ENCODE data around the gene HDAC3.

Gene HDAC3

DNA sequence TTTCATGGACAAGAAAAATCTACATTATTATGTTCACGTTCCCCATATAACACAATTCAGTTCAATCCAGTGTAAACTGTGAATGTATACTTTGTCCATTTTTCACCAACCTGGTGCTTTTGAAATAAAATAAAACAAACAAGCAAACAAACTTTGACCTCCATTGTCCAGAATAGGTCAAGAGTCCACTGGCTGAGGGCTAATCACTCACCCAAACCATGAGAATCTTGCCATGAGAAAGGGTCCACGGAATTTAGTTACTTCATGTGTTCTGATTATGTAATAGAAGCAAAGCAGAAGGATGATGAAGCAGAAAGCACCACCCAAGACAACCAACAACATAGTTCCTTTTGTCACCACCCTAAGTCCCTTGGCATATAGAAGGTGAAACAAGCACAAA, 46.5 kb downstream of the HDAC3 start:
- no peak for TF ChIP-seq TOX (CRISPR knock-in tag; IDR thresholded peaks at IDR 0.05; ENCODE audit: borderline replicate concordance)
- TF ChIP-seq, protein P1, sequence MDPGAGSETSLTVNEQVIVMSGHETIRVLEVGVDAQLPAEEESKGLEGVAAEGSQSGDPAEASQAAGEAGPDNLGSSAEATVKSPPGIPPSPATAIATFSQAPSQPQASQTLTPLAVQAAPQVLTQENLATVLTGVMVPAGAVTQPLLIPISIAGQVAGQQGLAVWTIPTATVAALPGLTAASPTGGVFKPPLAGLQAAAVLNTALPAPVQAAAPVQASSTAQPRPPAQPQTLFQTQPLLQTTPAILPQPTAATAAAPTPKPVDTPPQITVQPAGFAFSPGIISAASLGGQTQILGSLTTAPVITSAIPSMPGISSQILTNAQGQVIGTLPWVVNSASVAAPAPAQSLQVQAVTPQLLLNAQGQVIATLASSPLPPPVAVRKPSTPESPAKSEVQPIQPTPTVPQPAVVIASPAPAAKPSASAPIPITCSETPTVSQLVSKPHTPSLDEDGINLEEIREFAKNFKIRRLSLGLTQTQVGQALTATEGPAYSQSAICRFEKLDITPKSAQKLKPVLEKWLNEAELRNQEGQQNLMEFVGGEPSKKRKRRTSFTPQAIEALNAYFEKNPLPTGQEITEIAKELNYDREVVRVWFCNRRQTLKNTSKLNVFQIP (CRISPR knock-in tag; IDR thresholded peaks at IDR 0.05; ENCODE audit: borderline replicate concordance, low read depth) = no peak
- TF ChIP-seq PATZ1 (CRISPR knock-in tag; IDR thresholded peaks at IDR 0.05; ENCODE audit: borderline replicate concordance) = no peak
- TF ChIP-seq, protein P2, sequence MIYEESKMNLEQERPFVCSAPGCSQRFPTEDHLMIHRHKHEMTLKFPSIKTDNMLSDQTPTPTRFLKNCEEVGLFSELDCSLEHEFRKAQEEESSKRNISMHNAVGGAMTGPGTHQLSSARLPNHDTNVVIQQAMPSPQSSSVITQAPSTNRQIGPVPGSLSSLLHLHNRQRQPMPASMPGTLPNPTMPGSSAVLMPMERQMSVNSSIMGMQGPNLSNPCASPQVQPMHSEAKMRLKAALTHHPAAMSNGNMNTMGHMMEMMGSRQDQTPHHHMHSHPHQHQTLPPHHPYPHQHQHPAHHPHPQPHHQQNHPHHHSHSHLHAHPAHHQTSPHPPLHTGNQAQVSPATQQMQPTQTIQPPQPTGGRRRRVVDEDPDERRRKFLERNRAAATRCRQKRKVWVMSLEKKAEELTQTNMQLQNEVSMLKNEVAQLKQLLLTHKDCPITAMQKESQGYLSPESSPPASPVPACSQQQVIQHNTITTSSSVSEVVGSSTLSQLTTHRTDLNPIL (CRISPR knock-in tag; IDR thresholded peaks at IDR 0.05; ENCODE audit: low read depth) = no peak
- no peak for TF ChIP-seq TSHZ2 (CRISPR knock-in tag; IDR thresholded peaks at IDR 0.05)
- TF ChIP-seq ZFP3 (CRISPR knock-in tag; IDR thresholded peaks at IDR 0.05) = no peak
- TF ChIP-seq ZNF70 (CRISPR knock-in tag; IDR thresholded peaks at IDR 0.05) = no peak
- no peak for ATAC-seq

DNA sequence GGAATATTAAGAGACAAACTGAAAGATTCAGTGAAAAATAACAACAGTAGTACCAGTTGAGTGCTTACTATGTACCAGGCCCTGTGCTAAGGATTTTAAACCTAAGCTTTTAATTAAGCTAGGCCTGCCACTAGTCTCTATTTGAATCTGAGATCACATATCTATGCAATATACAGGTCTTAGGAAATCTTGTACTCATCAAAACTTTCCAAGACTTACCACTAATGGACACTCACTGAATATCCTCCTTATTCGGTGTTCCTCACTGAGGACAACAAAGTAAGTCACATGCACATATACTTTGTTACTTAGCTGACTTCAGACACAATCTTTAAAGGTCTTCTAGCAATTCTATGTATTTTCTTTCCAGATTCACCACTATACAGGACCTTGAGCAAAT, 50.4 kb downstream of the HDAC3 start:
- TF ChIP-seq PPARA (CRISPR knock-in tag; IDR thresholded peaks at IDR 0.05; ENCODE audit: borderline replicate concordance) = no peak
- no peak for TF ChIP-seq ZNF8 (CRISPR knock-in tag; IDR thresholded peaks at IDR 0.05)
- no peak for TF ChIP-seq TSHZ2 (CRISPR knock-in tag; IDR thresholded peaks at IDR 0.05)
- no peak for TF ChIP-seq CSDC2 (CRISPR knock-in tag; IDR thresholded peaks at IDR 0.05)
- no peak for TF ChIP-seq TCF4 (CRISPR knock-in tag; IDR thresholded peaks at IDR 0.05; ENCODE audit: borderline replicate concordance)
- TF ChIP-seq ESRRG (CRISPR knock-in tag; IDR thresholded peaks at IDR 0.05) = no peak
- TF ChIP-seq TOX (CRISPR knock-in tag; IDR thresholded peaks at IDR 0.05; ENCODE audit: borderline replicate concordance) = no peak
- TF ChIP-seq ZC3H10 (CRISPR knock-in tag; IDR thresholded peaks at IDR 0.05) = no peak
- no peak for TF ChIP-seq ISL1 (CRISPR knock-in tag; IDR thresholded peaks at IDR 0.05)
- no peak for ATAC-seq

DNA sequence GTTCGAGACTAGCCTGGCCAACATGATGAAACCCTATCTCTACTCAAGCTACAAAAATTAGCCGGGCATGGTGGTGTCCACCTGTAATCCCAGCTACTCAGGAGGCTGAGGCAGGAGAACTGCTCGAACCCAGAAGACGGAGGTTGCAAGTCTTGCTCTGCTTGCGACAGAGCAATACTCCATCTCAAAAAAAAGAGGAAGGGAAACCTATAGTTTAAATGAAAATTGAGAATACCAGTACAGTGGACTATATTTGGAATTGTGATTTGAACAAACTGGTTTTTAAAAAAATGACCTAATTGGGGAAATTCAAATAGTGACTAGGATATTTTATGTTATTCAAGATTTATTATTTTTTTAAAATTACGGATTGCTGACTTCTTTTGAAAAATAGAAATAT, 51.1 kb downstream of the HDAC3 start:
- ATAC-seq = no peak
- TF ChIP-seq ARNTL (CRISPR knock-in tag; IDR thresholded peaks at IDR 0.05; ENCODE audit: borderline replicate concordance, low read depth) (no peak), ZC3H10 (CRISPR knock-in tag; IDR thresholded peaks at IDR 0.05) (no peak), OSR1 (CRISPR knock-in tag; IDR thresholded peaks at IDR 0.05) (no peak), ZFP30 (CRISPR knock-in tag; IDR thresholded peaks at IDR 0.05) (no peak), BACH2 (CRISPR knock-in tag; IDR thresholded peaks at IDR 0.05; ENCODE audit: borderline replicate concordance) (no peak), ZFP3 (CRISPR knock-in tag; IDR thresholded peaks at IDR 0.05) (no peak), ZNF70 (CRISPR knock-in tag; IDR thresholded peaks at IDR 0.05) (no peak), ZNF8 (CRISPR knock-in tag; IDR thresholded peaks at IDR 0.05) (no peak), SNAI2 (CRISPR knock-in tag; IDR thresholded peaks at IDR 0.05) (no peak), PATZ1 (CRISPR knock-in tag; IDR thresholded peaks at IDR 0.05; ENCODE audit: borderline replicate concordance) (no peak), ISL1 (CRISPR knock-in tag; IDR thresholded peaks at IDR 0.05) (no peak), TCF4 (CRISPR knock-in tag; IDR thresholded peaks at IDR 0.05; ENCODE audit: borderline replicate concordance) (no peak)
